HG03280 (cell line): ENCODE results near the gene SERPINF2.
"Not testable (repeated sequence)": the region's sequence is repeated elsewhere in the genome, so short reads cannot be mapped to it uniquely, and the experiment has no call there.

Experiments used
- ATAC-seq: cut with Tn5 transposase; IDR thresholded peaks from one replicate; pipeline ENCODE4 v1.9.1; 2021; ENCODE audit warnings: mild to moderate bottlenecking, moderate library complexity; ENCODE audit not compliant: unreplicated experiment

The SERPINF2 gene

DNA sequence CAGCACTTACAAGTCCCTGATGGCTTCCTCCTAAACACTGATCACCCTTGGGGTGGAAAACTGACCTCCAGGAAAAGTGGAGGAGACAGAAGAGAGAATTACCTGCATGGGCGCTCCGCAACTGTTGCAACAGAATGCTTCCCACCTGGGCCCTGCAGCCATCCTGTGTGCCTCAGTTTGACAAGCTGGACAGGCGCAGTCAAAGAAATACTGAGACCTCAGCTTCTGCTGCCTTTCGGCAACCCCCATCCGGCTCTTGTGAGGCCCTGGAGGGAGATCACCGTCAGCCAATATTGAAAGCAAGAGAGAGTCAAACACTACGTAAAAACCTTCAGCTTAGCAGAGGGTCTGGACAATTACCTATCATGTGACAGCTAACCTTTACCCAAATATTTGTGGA, 44.0 kb downstream of the SERPINF2 start:
- ATAC-seq = no peak

DNA sequence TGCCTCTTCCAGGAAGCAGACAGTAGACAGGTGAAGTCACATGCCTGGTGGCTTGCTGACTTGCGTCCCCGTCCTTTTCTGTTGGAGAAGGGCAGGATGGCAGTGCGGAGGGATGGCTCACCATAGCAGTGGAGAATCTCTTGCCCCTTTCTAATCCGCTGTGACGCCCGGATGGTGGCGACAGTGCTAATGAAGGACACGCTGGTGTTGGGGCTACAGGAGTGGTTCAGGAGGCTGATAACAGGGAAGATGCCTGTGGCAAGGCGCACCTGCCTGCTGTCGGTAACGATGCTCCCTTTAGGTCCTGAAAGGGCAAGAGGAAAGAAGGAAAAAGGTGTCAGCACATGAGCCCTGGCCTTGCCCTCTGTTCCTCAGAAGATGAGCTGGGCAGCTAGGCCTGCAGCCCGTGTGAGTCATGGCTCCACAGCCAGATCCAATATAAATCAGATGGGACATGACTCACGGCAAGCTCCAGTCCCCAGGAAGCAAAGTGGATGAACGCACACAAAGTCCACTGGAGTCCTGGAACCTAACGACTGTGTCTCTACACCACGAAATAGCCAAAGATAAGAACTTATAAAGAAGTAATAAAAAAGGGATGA, 44.7 kb downstream of the SERPINF2 start:
- no peak for ATAC-seq

DNA sequence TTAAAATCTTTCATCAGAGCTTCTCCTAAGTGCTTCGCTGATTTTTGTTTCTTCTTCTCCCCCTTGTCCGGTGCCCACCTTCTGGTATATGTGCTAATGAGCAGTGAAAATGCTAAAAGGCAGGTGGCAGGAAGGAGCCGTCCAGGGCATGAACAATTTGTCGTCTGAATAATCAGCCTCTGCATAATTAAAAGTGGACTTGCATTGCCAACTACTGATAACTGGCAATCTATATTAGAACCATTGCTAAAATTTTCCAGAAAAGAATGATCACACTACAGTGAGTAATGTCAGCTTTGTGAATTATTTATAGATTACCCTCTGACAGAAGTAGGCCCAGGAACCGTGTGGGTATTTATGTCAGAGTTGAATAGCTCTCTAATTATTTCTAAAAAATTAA, 47.3 kb downstream of the SERPINF2 start:
- no peak for ATAC-seq

DNA sequence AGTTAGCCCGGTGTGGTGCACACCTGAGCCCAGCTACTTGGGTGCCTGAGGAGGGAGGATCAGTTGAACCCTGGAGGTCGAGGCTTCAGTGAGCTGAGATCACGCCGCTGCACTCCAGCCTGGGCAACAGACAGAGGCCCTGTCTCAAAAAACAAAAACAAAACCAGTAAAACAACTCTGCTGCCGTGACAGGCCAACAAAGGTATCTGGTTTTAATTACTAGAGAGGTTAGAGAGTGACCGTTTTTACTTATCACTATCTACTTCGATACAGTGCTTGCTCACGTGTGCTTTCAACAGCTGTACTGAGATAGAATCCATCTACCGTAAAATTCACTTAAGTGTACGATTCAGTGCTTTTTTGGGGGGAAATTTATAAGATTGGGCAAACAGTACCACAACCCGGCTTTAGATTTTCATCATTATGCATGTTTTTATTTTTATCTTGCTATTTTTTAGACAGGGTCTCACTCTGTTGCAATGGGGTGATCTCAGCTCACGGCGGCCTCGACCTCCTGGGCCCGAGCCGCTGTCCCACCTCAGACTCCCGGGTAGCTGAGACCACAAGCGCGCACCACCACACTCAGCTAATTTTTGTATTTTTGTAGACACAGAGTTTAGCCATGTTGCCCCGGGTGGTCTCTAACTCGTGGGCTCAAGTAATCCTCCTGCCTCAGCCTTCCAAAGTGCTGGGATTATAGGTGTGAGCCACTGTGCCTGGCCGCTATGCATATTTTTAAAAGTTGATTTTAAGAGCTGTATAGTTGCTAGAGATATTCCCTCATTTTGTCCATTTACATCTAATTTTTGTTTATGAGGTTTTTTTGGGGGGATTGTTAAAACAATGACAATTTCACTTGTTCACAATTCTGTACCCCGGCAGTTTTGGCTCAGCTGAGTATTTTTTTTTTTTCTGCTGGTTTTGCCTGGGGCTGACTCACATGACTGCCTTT, 50.1 kb downstream of the SERPINF2 start:
- ATAC-seq = no peak

DNA sequence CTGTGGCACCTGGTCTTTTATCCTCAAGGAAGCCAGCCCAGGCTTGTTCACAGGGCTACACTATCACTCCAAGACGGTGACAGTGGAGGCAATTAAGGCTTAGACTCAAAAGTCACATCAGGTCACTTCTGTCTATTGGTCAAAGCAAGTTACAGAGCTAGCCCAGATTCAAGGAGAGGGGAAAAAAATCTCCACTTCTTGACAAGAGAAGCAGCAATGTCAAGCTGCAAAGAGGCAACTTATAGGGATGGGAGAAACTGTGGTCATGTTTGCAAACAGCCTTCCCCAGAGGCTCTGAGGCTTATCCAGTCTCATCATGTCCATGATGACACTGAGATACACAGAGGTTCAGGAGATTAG, 50.8 kb downstream of the SERPINF2 start:
- no peak for ATAC-seq

DNA sequence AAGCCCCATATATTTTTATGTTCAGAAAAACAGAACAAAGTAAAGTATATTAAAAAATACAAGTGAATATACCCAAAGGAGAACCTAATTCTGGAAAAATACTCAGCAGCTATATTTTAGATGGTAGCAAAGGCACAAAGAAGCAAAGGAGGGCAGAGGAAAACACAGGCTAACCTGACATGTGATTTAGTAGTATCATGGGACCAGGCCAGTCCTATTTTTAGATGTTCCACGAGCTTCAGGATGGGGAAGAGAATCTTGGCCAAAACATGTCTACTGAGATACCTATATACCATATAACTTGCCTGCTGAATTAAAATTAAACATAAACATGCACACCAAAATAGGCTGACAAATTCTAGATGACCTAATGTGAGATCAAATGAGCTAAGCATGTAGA, 54.1 kb downstream of the SERPINF2 start:
- no peak for ATAC-seq

DNA sequence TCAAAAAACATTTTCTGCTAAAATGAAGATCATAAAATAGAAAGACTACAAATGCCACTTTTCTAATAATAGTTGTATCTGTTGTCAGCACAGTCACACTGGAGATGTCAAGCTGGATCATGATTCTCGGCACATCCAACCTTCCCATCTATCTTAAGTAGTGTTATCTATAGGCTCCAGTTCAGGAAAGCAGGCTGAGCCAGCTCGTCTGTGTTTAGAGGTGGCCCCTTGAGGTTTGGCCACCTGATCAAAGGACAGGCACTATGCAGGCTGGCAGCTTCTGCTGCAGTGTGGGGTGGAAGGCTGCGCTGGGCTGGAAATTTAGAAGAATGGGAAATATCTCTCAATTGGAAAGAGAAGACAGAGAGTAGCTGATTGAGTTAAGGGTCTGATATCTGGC, 54.7 kb downstream of the SERPINF2 start:
- ATAC-seq = no peak

DNA sequence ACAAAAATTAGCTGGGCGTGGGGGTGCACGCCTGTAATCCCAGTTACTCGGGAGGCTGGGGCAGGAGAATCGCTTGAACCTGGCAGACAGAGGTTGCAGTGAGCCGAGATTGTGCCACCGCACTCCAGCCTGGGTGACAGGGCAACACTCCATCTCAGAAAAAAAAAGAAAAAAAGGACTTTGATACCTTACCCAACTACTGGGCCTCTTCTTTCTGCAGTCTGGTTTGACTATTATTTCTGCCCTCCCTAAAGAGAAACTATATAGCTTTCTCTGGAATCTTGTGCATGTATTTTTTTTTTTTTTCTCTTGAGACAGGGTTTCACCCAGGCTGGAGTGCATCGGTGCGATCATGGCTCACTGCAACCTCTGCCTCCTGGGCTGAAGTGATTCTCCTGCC, 55.2 kb downstream of the SERPINF2 start:
- not testable (repeated sequence) for ATAC-seq

DNA sequence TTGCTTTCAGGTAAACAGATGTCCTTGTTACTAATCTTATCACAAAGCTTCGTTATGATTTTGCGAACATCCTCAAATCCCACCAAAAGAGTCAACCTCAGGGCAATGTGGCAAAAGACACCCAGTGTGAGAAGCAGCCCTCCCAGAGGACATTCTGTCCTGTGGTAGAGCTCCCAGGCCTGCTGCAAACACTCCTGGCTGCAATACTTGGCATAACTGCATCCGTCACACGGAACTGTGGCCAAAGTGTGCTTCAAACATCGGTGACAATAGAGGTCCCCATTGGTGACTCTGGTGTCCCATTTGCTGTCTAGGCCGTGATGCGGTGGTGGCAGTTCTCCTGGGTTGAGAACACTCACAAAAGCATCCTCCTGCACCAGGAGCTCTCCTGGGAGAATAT, 57.6 kb downstream of the SERPINF2 start:
- ATAC-seq = no peak

DNA sequence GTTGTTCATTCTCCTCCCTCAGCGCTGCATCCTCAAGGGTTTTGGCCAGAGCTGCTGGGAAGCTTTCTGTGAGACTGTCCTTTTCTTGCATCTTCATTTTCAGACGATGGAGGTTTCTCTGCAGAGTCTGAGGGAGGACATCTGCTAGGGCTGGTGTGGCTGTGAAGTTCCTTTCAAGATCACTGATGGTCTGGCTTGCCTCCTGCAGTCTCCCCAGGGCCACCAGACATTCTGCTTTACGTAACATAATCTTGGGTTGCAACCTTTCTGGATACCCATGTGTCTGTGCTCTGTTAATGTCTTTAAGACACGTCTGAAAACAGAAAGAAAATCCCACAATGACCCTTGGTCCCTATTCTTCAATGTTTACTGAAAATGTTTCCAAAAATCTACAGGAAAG, 58.0 kb downstream of the SERPINF2 start:
- ATAC-seq = no peak

DNA sequence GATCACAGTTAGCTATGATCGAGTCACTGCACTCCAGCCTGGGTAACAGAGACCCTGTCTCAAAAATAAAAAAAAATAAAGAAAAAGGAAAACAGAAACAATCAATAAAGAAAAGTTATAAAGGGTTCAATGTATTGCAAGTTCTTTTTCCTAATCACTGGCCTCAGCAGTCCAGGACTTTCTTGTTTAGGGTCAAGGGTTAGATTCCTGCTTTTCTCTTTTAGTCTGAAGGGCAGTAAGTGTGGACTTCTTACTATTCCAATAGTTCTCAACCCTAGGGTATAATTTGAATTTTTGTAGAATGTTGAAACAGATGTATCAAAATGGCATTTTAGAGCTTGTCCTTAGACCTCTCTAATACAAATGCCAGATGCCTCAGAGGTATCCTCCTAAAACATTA, 59.8 kb downstream of the SERPINF2 start:
- no peak for ATAC-seq

DNA sequence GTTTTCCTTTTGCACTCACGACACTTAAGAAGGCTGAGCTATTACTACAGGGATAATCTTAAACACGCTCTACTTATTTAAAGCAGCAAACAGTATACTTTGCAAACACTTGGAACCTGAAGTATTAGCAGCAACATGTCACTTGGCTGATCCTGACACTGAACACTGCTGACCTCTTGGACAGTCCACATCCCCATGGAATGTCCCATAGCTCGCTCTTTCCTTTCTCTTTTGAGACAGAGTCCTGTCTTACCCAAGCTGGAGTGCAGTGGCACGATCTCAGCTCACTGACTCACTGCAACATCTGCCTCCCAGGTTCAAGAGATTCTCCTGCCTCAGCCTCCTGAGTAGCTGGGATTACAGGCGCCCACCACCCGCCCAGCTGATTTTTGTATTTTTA, 60.6 kb downstream of the SERPINF2 start:
- ATAC-seq = no peak
